Heart left ventricle (tissue), 16 donors: ENCODE data around the gene SPINK13. TPM values are rescaled to one million over a fixed set of nuclear protein-coding genes. Genes with fewer than 3 reads are reported as not detected.

ENCODE experiments used
- ATAC-seq, 4 donors: fragments of 200-7000 bp; cut with Tn5 transposase; one replicate each; pipeline ENCODE4 v1.9.1; 2020 to 2022; ENCODE audit warnings: moderate library complexity in 4 of 4, mild to moderate bottlenecking in 3 of 4, moderate number of reproducible peaks in 1 of 4
- DNase-seq, 5 donors: peaks; one replicate each; pipeline ENCODE4 v3.0.0-alpha.2; 2020
- H3K27ac ChIP-seq, 12 donors: fragments of 200-600 bp; sonication (generic) in 4 of 12; one replicate each; pipeline versions ENCODE4 v1.5.0 to v1.8.0; 2016 to 2022; ENCODE audit warnings: mild to moderate bottlenecking in 2 of 12
- H3K27me3 ChIP-seq, 9 donors: fragments of 200-600 bp; sonication (generic) in 2 of 9; one replicate each; pipeline versions ENCODE4 v1.5.1 to v1.8.0; 2016 to 2022; ENCODE audit warnings: mild to moderate bottlenecking in 3 of 9
- H3K36me3 ChIP-seq, 9 donors: fragments of 200-600 bp; sonication (generic) in 2 of 9; one replicate each; pipeline versions ENCODE4 v1.5.0 to v1.8.0; 2018 to 2022; ENCODE audit warnings: mild to moderate bottlenecking in 2 of 9
- H3K4me1 ChIP-seq, 12 donors: fragments of 200-600 bp; sonication (generic) in 4 of 12; one replicate each; pipeline versions ENCODE4 v1.5.0 to v1.8.0; 2016 to 2022; ENCODE audit warnings: mild to moderate bottlenecking in 3 of 12
- H3K4me3 ChIP-seq, 12 donors: fragments of 200-600 bp; sonication (generic) in 4 of 12; one replicate each; pipeline versions ENCODE4 v1.5.0 to v1.8.0; 2017 to 2022; ENCODE audit warnings: mild to moderate bottlenecking in 9 of 12, moderate library complexity in 4 of 12
- H3K9me3 ChIP-seq, 12 donors: fragments of 200-600 bp; sonication (generic) in 4 of 12; one replicate each; pipeline versions ENCODE4 v1.5.0 to v1.8.0; 2016 to 2022; ENCODE audit warnings: mild to moderate bottlenecking in 1 of 12
- CTCF ChIP-seq, 12 donors: fragments of 200-600 bp; sonication (generic) in 4 of 12; IDR thresholded peaks; one replicate each; pipeline versions ENCODE4 v1.5.0 to v1.8.0; 2018 to 2022; ENCODE audit warnings: antibody characterized with exemption in 12 of 12, mild to moderate bottlenecking in 5 of 12
- POLR2A ChIP-seq, 2 donors: fragments of 450-650 bp; IDR thresholded peaks; one replicate each; pipeline ENCODE4 v1.6.1; 2017; ENCODE audit warnings: antibody characterized with exemption in 2 of 2, mild to moderate bottlenecking in 2 of 2, moderate library complexity in 2 of 2
- WGBS, 4 donors: extraction: QIAGEN DNeasy Blood & Tissue Kit in 2 of 4; methylation state at CpG; one replicate each; pipeline versions ENCODE4 v1.1.5 to v1.1.7; 2013 to 2018; 5-methylcytosine and 5-hydroxymethylcytosine counted together
- intact Hi-C, 10 donors: fragments of 100-400 bp; cut with DNase I; formaldehyde crosslinking; loops; one replicate each; pipeline versions ENCODE4 v1.11.1 to v1.14.2; 2022
- polyA plus RNA-seq, 2 donors: library from polyadenylated mRNA; stranded (reverse); fragments of 200-250 nt; gene quantifications; one replicate each; pipeline ENCODE4 v1.2.3, GENCODE V29; 2013
- total RNA-seq, 9 donors: library from RNA; depleted of rRNA in 2 of 9; stranded (reverse); fragments of >200 nt in 2 of 9; fragmentation: NEBNext Ultra II Directional in 3 of 9; extraction: Animal tissue kit (Norgen Biotek cat#: 25700) in 3 of 9; gene quantifications; one replicate each; pipeline versions ENCODE4 v1.1.0 to v1.2.4, GENCODE V29; 2016 to 2023
- donor health status: ischemic (EF 13 %, LVEDD 7.1; RV severe dilation, severe dysfunction).
- donor health status: healthy with polysubstance abuse.
- donor health status: DM: no; HTN: yes; CAD: no.
- donor health status: DM: no; HTN: no; CAD: no.
- donor health status: ischemic (EF 25% LVEDD 6.9; RV normal size, moderate dysfunction).
- donor health status: ischemic (EF 25% LVEDD 5.7; RV mildly dilated, moderate dysfunction).
- donor health status: healthy.
- donor health status: DM: yes; HTN: yes; CAD: no.
- donor health status: ischemic (EF 35%, LVEDD 5.7; RV mildly dilated, moderate dysfunction).
- donor health status: nonischemic (EF 11% LVEDD 7.7; RV severe dilation, severe dysfunction).
- donor health status: DM: yes; HTN: yes; CAD: no.
- donor health status: PGD.
- donor health status: ischemic (EF 29% LVEDD 5.4; RV normal size, mild dysfunction).
- donor health status: nonischemic (EF 23%, LVEDD 6.1; RV moderate dilation, normal function).

SPINK13 gene
- total and polyA plus RNA-seq, 11 donors: not detected

DNA sequence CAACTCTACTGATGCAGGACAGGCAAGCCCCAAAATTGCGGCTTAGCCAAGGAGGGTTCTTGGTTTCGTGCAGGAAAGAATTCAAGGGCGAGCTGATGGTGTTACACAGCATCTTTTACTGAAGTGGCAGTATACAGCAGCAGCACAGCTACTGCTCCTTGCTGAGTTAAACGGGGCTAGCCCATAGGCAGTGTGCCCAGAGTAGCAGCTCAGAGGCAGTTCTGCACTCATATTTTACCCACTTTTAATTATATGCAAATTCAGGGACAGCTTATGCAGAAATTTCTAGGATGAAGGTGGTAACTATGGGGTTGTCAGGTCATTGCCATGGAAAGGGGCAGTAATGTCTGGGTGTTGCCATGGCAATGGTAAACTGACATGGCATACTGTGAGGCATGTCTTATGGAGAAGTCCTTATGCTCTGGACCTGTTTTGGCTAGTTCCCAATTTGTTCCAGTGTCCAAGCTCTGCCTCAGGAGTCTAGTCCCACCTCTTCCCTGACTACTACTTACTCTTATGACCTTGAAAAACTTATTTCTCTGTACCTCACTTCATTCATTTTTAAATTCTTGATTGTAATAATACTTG, 64.8 kb downstream of the SPINK13 start:
- H3K9me3 ChIP-seq: no peaks in the 10 kb centered on the region
- H3K36me3 ChIP-seq: peaks cover 0 to 9% (median 0%) of the 10 kb centered on the region in 9 donors
- 92 to 96% (median 93%) methylated on average over 4 of the region's 4 CpGs for WGBS, 4 donors
- TF ChIP-seq POLR2A (IDR thresholded peaks at IDR 0.05) (no peak), CTCF (IDR thresholded peaks at IDR 0.05) (no peak)
- ATAC-seq: no peak
- H3K27ac ChIP-seq: no peak overlapping the region
- no peaks in the 10 kb centered on the region for H3K4me1 ChIP-seq
- no peak for DNase-seq
- no peak overlapping the region for H3K4me3 ChIP-seq
- intact Hi-C loops: no loop called here
- H3K27me3 ChIP-seq: no peaks in the 10 kb centered on the region

- no peaks in the 10 kb centered on the region for H3K27me3 ChIP-seq
- no peak within 1 kb of the TSS for H3K4me3 ChIP-seq
- intact Hi-C loops: no loop called here
- no peak for TF ChIP-seq CTCF (IDR thresholded peaks at IDR 0.05)
- no peak for TF ChIP-seq POLR2A (IDR thresholded peaks at IDR 0.05)
- no peaks in the 10 kb centered on the region for H3K4me1 ChIP-seq
- H3K27ac ChIP-seq: no peak within 1 kb of the TSS
- WGBS, 4 donors: 91 to 97% (median 94%) methylated on average over 3 of the region's 3 CpGs
- ATAC-seq (no peak), DNase-seq (no peak)
- no peaks in the 10 kb centered on the region for H3K9me3 ChIP-seq
- peaks cover 0 to 9% (median 0%) of the 10 kb centered on the region in 9 donors for H3K36me3 ChIP-seq
Observed at GRCh38 chr5:148335259-148335658, 66.7 kb downstream of the SPINK13 start, which contains the start of gene SPINK9. Gene SPINK9, plus strand, starts transcription at chr5:148335559. Its CDS starts 55 bp downstream, at chr5:148335614.

Other genes starting within 250 kb of the SPINK13 start
- 1 to 10 TPM in 1 of 9 donors, under 1 TPM in 6, not detected in 2; 0.16 to 1.7 (median 0.44) TPM for gene SPINK5, start 204.8 kb upstream of the SPINK13 start, total RNA-seq
- gene SPINK5, start 204.8 kb upstream of the SPINK13 start, polyA plus RNA-seq: 1 to 10 TPM in 1 of 2 donors, under 1 TPM in 1; 0.72 to 2.3 TPM
- gene SPINK14, start 100.2 kb upstream of the SPINK13 start, total RNA-seq: not detected
- gene SPINK14, start 100.2 kb upstream of the SPINK13 start, polyA plus RNA-seq: not detected
- not detected for gene SPINK6, start 65.8 kb upstream of the SPINK13 start, total RNA-seq
- gene SPINK6, start 65.8 kb upstream of the SPINK13 start, polyA plus RNA-seq: not detected
- gene MARCOL, start 30.3 kb upstream of the SPINK13 start, total RNA-seq: not detected
- not detected for gene MARCOL, start 30.3 kb upstream of the SPINK13 start, polyA plus RNA-seq
- not detected for gene SPINK7, start 43.6 kb downstream of the SPINK13 start, total RNA-seq
- gene SPINK7, start 43.6 kb downstream of the SPINK13 start, polyA plus RNA-seq: not detected
- under 1 TPM in 1 of 9 donors, not detected in 8; 0.77 TPM for gene SPINK9, start 66.8 kb downstream of the SPINK13 start, total RNA-seq
- gene SPINK9, start 66.8 kb downstream of the SPINK13 start, polyA plus RNA-seq: not detected
- 10 to 100 TPM; 29.1 to 56.0 (median 48.2) TPM for gene FBXO38, start 115.2 kb downstream of the SPINK13 start, total RNA-seq
- gene FBXO38, start 115.2 kb downstream of the SPINK13 start, polyA plus RNA-seq: 10 to 100 TPM; 11.7 to 15.1 TPM